GM06990 (cell line): Measurements from ENCODE around the gene CD164L2.

Experiments
- DNase-seq: peaks from one replicate; pipeline ENCODE4 v3.0.0-alpha.2; 2011; ENCODE audit not compliant: insufficient read length; ENCODE audit errors: extremely low read depth
- H3K27me3 ChIP-seq: replicated peaks from 2 replicates; pipeline ENCODE4 v1.6.0; 2011; ENCODE audit warnings: low read length; ENCODE audit not compliant: control insufficient read depth, insufficient read depth
- H3K36me3 ChIP-seq: 2 replicates; pipeline ENCODE4 v1.5.1; 2011; ENCODE audit warnings: low read length; ENCODE audit not compliant: control insufficient read depth, insufficient read depth
- H3K4me3 ChIP-seq: replicated peaks from 2 replicates; pipeline ENCODE4 v1.5.1; 2011; ENCODE audit warnings: low read depth, mild to moderate bottlenecking, control low read depth, low read length
- CTCF ChIP-seq: IDR thresholded peaks from 2 replicates; pipeline ENCODE4 v1.5.1; 2011; ENCODE audit warnings: low read length, control low read depth, mild to moderate bottlenecking, inconsistent platforms; ENCODE audit not compliant: insufficient read depth, poor library complexity, severe bottlenecking

Gene CD164L2

GRCh38 chr1:27345272-27345671, 37.9 kb downstream of the CD164L2 start:
- Histone ChIP-seq H3K4me3 (no peak overlapping the region), H3K27me3 (no peaks in the 10 kb centered on the region), H3K36me3 (peaks cover 2% of the 10 kb centered on the region)
- DNase-seq = no peak
- TF ChIP-seq CTCF = no peak

GRCh38 chr1:27343639-27344025, 39.5 kb downstream of the CD164L2 start:
- DNase-seq = no peak
- TF ChIP-seq CTCF = no peak
- H3K4me3 ChIP-seq = peak overlapping the region; percentile 76

GRCh38 chr1:27342778-27343638, 40.1 kb downstream of the CD164L2 start:
- H3K27me3 ChIP-seq = no peaks in the 10 kb centered on the region
- peak; percentile 66 for DNase-seq
- no peak for TF ChIP-seq CTCF
- H3K36me3 ChIP-seq = peaks cover 2% of the 10 kb centered on the region
- peak overlapping the region; percentile 76 for H3K4me3 ChIP-seq

More at GRCh38 chr1:27343639-27344025, 39.5 kb downstream of the CD164L2 start:
- H3K27me3 ChIP-seq = no peaks in the 10 kb centered on the region
- no peaks in the 10 kb centered on the region; the same call in none of the 2 replicates for H3K36me3 ChIP-seq

GRCh38 chr1:27342391-27342777, 40.7 kb downstream of the CD164L2 start:
- peak; percentile 10 for TF ChIP-seq CTCF
- no peak for DNase-seq
- H3K4me3 ChIP-seq = peak overlapping the region; percentile 76
- peaks cover 2% of the 10 kb centered on the region; the same call in 1 of the 2 replicates for H3K36me3 ChIP-seq
- no peaks in the 10 kb centered on the region for H3K27me3 ChIP-seq

GRCh38 chr1:27341525-27342252, 41.4 kb downstream of the CD164L2 start, which contains the start of gene SYTL1:
Gene SYTL1, plus strand, starts transcription at chr1:27342022. Its CDS starts 3,313 bp downstream, at chr1:27345335.
- peak; percentile 84 for DNase-seq
- TF ChIP-seq CTCF = no peak
- no peaks in the 10 kb centered on the region for H3K27me3 ChIP-seq
- peaks cover 3% of the 10 kb centered on the region for H3K36me3 ChIP-seq
- peak within 1 kb of the TSS; percentile 76 for H3K4me3 ChIP-seq
